ENCODE data around the gene SLC38A4.
"Not testable (repeated sequence)": the region's sequence is repeated elsewhere in the genome, so short reads cannot be mapped to it uniquely, and the experiment has no call there.

Gene SLC38A4

DNA sequence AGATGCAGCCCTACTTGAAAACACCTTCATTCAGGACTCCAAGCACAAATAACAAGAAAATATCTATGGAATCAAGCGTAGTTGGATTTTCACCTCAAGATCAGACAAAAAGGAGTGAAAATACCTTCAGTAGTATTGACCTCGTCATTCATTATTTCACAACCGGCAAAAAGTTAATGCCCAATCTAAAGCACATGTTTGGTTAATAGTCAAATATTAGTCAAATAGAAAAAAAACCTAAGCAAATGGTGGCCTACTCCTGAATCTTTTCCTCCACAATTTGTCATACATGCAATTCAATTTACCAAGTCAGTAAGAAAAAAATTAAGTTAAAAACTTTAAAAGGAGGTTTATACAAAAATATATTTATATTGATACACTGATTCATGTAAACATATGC is 50.0 kb downstream of the SLC38A4 start:
- DNase-seq (ENCODE audit: low spot score): no peak

DNA sequence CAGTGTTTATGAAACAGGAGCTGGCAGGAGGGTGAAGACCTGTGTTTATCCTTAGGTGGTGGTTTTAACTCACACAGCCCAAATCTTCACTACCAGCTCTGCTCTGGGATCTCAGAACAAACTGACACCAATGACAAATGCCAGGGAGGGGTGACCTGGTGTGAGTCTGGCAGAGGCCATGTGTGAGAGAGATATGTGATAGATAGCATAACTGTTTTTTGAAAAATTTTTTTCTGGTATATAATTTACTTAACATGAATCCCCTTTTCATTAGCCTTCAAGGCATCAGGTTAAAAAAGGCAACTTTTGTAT is 51.5 kb downstream of the SLC38A4 start:
- no peak for DNase-seq (ENCODE audit: low spot score)

GRCh38 chr12:46773586-46774321 is 52.0 kb downstream of the SLC38A4 start:
- DNase-seq (ENCODE audit: low spot score): no peak

DNA sequence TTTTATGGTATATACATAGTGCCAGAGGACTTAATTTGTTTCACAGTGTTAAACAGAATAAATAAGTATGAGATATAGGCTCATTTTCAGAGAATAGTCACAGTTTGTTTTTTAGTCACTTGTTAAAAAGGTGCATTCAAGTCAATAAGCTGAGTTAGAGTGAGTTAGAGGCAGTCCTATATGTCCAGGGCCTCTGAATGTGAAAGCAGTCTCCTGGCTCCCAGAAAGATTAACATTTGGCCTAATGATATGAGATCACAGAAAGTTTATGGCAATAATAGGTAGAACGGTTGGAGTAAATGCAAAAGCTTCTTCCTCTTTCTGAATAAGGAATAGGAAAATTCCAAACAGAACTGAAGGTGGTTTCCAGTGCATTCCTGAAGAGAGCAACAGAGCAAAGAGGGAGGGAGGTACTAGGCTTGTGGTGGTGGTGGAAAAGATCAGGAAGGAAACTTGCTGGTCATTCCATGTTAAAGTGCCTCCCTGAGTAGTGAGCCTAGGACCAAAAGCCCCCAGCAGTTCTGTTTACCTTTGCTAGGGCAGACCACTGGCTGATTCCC is 54.4 kb downstream of the SLC38A4 start:
- DNase-seq (ENCODE audit: low spot score): no peak

DNA sequence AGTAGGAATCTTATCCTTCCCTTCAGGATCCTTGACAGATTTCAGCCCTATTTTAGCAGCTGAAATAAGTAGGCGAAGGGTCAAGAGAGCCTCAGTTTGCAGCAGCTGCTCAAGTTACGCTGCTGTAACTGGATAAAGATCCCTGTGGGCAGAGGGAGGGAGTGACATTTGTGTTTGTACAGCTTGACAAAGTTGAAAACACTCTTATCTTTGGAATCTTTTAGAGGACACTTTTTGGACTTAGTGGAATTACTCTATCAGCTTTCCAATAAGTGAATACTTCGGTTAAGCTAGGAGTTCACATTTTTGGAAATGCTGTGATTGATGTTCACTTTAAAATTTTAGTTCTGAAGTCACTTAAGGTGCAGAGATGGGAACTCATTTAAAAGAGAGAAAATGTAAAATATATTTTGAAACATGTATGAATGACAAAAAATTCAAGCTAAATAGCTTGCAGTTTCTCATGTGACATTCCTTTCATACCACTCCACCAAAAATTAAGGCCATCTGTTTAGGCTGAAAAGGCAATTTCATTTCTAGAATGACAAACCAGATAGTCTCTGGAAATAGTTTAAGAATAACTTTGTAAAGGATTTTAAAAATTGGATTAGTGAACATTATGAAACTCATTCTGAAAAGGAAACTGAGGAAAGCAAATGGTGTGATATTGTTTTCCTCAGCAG is 55.2 kb downstream of the SLC38A4 start:
- DNase-seq (ENCODE audit: low spot score): no peak

GRCh38 chr12:46764005-46764404 is 61.8 kb downstream of the SLC38A4 start:
- DNase-seq (ENCODE audit: low spot score): no peak

DNA sequence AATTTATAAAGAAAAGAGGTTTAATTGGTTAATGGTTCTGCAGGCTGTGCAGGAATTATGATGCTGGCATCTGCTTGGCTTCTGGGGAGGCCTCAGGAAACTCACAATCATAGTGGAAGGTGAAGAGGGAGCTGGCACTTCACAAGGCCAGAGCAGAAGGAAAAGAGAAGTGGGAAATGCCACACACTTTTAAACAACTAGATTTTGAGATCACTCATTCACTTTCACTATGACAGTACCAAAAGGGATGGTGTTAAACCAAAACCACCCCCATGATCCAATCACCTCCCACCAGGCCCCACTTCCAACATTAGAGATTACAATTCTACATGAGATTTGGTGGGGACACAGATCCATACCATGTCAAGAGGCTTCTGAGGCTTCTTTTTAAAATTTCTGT is 62.6 kb downstream of the SLC38A4 start:
- no peak for DNase-seq (ENCODE audit: low spot score)

- no peak for DNase-seq (ENCODE audit: low spot score)
Observed at GRCh38 chr12:46754550-46754949, 71.2 kb downstream of the SLC38A4 start.

DNA sequence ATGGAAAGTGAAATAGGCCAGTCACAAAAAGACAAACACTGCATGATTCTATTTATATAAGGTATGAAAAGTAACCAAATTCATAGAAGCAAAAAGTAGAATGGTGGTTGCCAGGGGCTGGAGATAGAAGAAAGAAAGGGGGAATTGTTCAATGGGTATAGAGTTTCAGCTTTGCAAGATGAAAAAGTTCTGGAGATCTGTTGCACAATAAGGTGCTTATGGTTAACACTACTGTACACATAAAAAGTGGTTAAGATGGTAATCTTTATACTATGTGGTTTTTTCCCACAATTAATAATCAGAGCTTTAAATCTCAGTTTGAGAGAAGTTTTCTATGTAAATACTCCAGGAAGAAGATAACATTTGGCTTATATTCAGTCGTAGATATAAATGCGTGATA is 73.4 kb downstream of the SLC38A4 start:
- DNase-seq (ENCODE audit: low spot score): no peak

DNA sequence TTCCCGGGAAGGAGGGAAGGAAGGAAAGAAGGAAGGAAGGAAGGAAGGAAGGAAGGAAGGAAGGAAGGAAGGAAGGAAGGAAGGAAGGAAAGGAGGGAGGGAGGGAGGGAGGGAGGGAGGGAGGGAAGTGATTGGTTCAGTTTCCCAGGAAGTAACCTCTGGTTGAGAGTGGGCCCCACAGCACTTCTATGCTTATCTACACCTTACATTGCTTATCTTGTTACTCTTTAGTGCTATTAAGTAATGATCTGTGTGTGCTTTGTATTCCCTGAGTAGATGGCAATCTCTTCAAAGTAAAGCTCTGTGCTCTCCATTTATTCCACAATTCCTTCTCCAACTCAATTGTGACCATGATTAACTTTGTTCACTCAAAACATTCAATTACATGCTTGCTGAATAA is 74.6 kb downstream of the SLC38A4 start:
- DNase-seq (ENCODE audit: low spot score): no peak

DNA sequence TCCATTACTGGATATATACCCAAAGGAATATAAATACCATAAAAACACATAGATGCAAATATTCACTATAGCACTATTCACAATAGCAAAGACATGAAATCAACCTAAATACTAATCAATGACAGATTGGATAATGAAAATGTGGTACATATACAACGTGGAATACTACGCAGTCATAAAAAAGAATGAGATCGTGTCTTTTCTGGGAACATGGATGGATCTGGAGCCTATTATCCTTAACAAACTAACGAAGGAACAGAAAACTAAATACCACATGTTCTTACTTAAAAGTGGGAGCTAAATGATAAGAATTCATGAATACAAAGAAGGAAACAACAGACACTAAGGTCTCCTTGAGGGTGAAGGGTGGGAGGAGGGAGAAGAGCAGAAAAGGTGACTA is 76.5 kb downstream of the SLC38A4 start:
- no peak for DNase-seq (ENCODE audit: low spot score)

- no peak for DNase-seq (ENCODE audit: low spot score)
Observed at GRCh38 chr12:46744283-46744682, 81.5 kb downstream of the SLC38A4 start.

- no peak for DNase-seq (ENCODE audit: low spot score)
Observed at GRCh38 chr12:46743456-46743855, 82.3 kb downstream of the SLC38A4 start.

GRCh38 chr12:46742271-46742670 is 83.5 kb downstream of the SLC38A4 start:
- DNase-seq (ENCODE audit: low spot score): not testable (repeated sequence)

GRCh38 chr12:46725332-46725731 is 100.5 kb downstream of the SLC38A4 start:
- DNase-seq (ENCODE audit: low spot score): no peak

GRCh38 chr12:46723629-46724419 is 102.0 kb downstream of the SLC38A4 start:
- DNase-seq (ENCODE audit: low spot score): no peak

GRCh38 chr12:46722394-46723185 is 103.2 kb downstream of the SLC38A4 start:
- DNase-seq (ENCODE audit: low spot score): no peak

DNA sequence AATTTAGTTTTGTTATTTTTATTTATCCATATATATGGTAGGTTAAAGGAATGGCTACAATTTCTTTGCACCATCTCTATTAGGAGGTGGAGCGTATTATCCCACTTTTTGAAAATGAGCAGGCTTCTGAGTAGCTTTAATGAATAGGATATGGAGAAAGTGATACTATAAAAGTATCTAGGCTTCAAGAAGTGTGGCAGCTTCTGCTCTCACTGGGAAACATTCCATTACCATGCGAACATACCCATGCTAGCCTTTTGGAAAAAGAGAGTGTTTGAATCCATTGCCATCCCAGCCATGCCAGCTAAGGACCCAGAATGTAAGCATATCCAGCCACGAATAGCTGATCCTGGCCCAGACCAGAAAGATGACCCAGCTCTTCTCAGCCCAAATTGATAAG is 107.3 kb downstream of the SLC38A4 start:
- DNase-seq (ENCODE audit: low spot score): no peak

- DNase-seq (ENCODE audit: low spot score): no peak
Observed at GRCh38 chr12:46717868-46718267, 107.9 kb downstream of the SLC38A4 start.

DNA sequence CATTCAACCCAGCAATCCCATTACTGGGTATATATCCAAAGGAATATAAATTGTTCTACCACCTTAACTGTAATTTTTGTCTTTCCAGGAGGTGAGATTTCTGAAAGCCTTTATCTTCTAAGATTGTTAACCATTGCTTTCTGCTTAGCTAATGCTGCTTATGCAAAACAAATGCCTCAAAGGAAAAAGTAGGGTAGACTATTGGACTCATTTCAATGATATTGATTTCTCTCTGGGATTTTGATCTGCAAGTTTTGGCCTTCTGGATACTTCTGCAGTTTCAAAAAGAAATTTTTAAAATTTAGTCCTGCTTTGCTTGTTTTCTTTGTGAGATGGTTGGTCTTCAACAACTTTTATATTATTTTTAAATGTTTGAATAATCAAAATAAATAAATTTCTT is 108.6 kb downstream of the SLC38A4 start:
- DNase-seq (ENCODE audit: low spot score): no peak
